HG03108 (cell line): ENCODE data around the gene NR3C1.

ENCODE experiments used
- ATAC-seq: cut with Tn5 transposase; IDR thresholded peaks from one replicate; pipeline ENCODE4 v1.9.1; 2021; ENCODE audit warnings: moderate library complexity; ENCODE audit not compliant: unreplicated experiment

The NR3C1 gene

GRCh38 chr5:143403593-143404415 lies at the start of gene NR3C1:
NR3C1 (minus strand) TSS chr5:143403686; CDS start chr5:143400839, 2,847 bp downstream.
- peak; percentile 45 for ATAC-seq

GRCh38 chr5:143449772-143450171 lies 46.3 kb upstream of the NR3C1 start:
- no peak for ATAC-seq

- no peak for ATAC-seq
Measured at GRCh38 chr5:143448518-143448917, 45.0 kb upstream of the NR3C1 start.

- no peak for ATAC-seq
Measured at GRCh38 chr5:143447983-143448382, 44.5 kb upstream of the NR3C1 start.

- no peak for ATAC-seq
Measured at GRCh38 chr5:143446535-143447226, 43.2 kb upstream of the NR3C1 start.

- ATAC-seq: no peak
Measured at GRCh38 chr5:143445776-143446175, 42.3 kb upstream of the NR3C1 start.

GRCh38 chr5:143443330-143443729 lies 39.8 kb upstream of the NR3C1 start:
- ATAC-seq: no peak

- ATAC-seq: no peak
Measured at GRCh38 chr5:143442385-143442784, 38.9 kb upstream of the NR3C1 start.

GRCh38 chr5:143440448-143441115 lies 37.1 kb upstream of the NR3C1 start:
- no peak for ATAC-seq

- no peak for ATAC-seq
Measured at GRCh38 chr5:143437666-143438273, 34.3 kb upstream of the NR3C1 start.

- ATAC-seq: no peak
Measured at GRCh38 chr5:143436871-143437270, 33.4 kb upstream of the NR3C1 start.

GRCh38 chr5:143435210-143435657 lies 31.7 kb upstream of the NR3C1 start:
- ATAC-seq: peak; percentile 74

- ATAC-seq: peak; percentile 21
Measured at GRCh38 chr5:143434261-143435209, 31.0 kb upstream of the NR3C1 start.

- no peak for ATAC-seq
Measured at GRCh38 chr5:143433670-143434069, 30.2 kb upstream of the NR3C1 start.

- ATAC-seq: no peak
Measured at GRCh38 chr5:143432658-143433239, 29.3 kb upstream of the NR3C1 start.

- no peak for ATAC-seq
Measured at GRCh38 chr5:143431789-143432188, 28.3 kb upstream of the NR3C1 start.

- no peak for ATAC-seq
Measured at GRCh38 chr5:143428738-143429420, 25.4 kb upstream of the NR3C1 start.

- no peak for ATAC-seq
Measured at GRCh38 chr5:143428155-143428554, 24.7 kb upstream of the NR3C1 start.

GRCh38 chr5:143427122-143427735 lies 23.7 kb upstream of the NR3C1 start:
- ATAC-seq: no peak
